ENCODE measurements around the gene TRIM2. TPM values are rescaled to one million over a fixed set of nuclear protein-coding genes. Genes with fewer than 3 reads are reported as not detected.
A peak's percentile ranks its signal among the peaks of the same experiment; 100 is the strongest.

Gene TRIM2
- total RNA-seq, 1 donor from 2014 or later = 20.2 TPM

GRCh38 chr4:153247116-153247490 is 42.9 kb downstream of the TRIM2 start:
- Histone ChIP-seq H3K4me1 (peaks cover 43% of the 10 kb centered on the region), H3K9me3 (replicated peaks) (no peaks in the 10 kb centered on the region), H3K27me3 (ENCODE audit: low read depth) (no peaks in the 10 kb centered on the region), H3K36me3 (no peaks in the 10 kb centered on the region), H3K27ac (replicated peaks) (no peak overlapping the region), H3K4me3 (no peak overlapping the region)
- no peak for DNase-seq
- intact Hi-C loops (cut with micrococcal nuclease) = no loop called here
- TF ChIP-seq CTCF (IDR thresholded peaks at IDR 0.05; ENCODE audit: borderline replicate concordance) = no peak

- intact Hi-C loops (cut with micrococcal nuclease) = no loop called here
- DNase-seq = no peak
- Histone ChIP-seq H3K9me3 (replicated peaks) (no peaks in the 10 kb centered on the region), H3K27ac (replicated peaks) (peak overlapping the region; percentile 80), H3K27me3 (ENCODE audit: low read depth) (no peaks in the 10 kb centered on the region), H3K4me1 (peaks cover 27% of the 10 kb centered on the region), H3K36me3 (no peaks in the 10 kb centered on the region), H3K4me3 (peak overlapping the region; percentile 75)
- no peak for TF ChIP-seq CTCF (IDR thresholded peaks at IDR 0.05; ENCODE audit: borderline replicate concordance)
Measured at GRCh38 chr4:153248641-153249198, 44.5 kb downstream of the TRIM2 start.

GRCh38 chr4:153249199-153250041 is 45.2 kb downstream of the TRIM2 start:
- Histone ChIP-seq H3K27me3 (ENCODE audit: low read depth) (no peaks in the 10 kb centered on the region), H3K4me3 (peak overlapping the region; percentile 75), H3K4me1 (peaks cover 25% of the 10 kb centered on the region), H3K36me3 (no peaks in the 10 kb centered on the region), H3K9me3 (replicated peaks) (no peaks in the 10 kb centered on the region), H3K27ac (replicated peaks) (peak overlapping the region; percentile 80)
- intact Hi-C loops (cut with micrococcal nuclease) = no loop called here
- TF ChIP-seq CTCF (IDR thresholded peaks at IDR 0.05; ENCODE audit: borderline replicate concordance) = no peak
- peak; percentile 74 for DNase-seq

GRCh38 chr4:153252122-153252521 is 47.9 kb downstream of the TRIM2 start:
- H3K36me3 ChIP-seq = no peaks in the 10 kb centered on the region
- H3K4me3 ChIP-seq = no peak overlapping the region
- no peak for TF ChIP-seq CTCF (IDR thresholded peaks at IDR 0.05; ENCODE audit: borderline replicate concordance)
- no peaks in the 10 kb centered on the region for H3K9me3 ChIP-seq (replicated peaks)
- H3K27ac ChIP-seq (replicated peaks) = no peak overlapping the region
- intact Hi-C loops (cut with micrococcal nuclease) = no loop called here
- H3K4me1 ChIP-seq = peaks cover 29% of the 10 kb centered on the region
- no peak for DNase-seq
- no peaks in the 10 kb centered on the region for H3K27me3 ChIP-seq (ENCODE audit: low read depth)

GRCh38 chr4:153255233-153255632 is 51.0 kb downstream of the TRIM2 start:
- peaks cover 20% of the 10 kb centered on the region for H3K4me1 ChIP-seq
- intact Hi-C loops (cut with micrococcal nuclease) = no loop called here
- no peaks in the 10 kb centered on the region for H3K36me3 ChIP-seq
- no peak overlapping the region for H3K27ac ChIP-seq (replicated peaks)
- no peak for TF ChIP-seq CTCF (IDR thresholded peaks at IDR 0.05; ENCODE audit: borderline replicate concordance)
- no peaks in the 10 kb centered on the region for H3K27me3 ChIP-seq (ENCODE audit: low read depth)
- H3K9me3 ChIP-seq (replicated peaks) = no peaks in the 10 kb centered on the region
- no peak overlapping the region for H3K4me3 ChIP-seq
- no peak for DNase-seq
